ENCODE measurements around the gene USP10. TPM values are rescaled to one million over a fixed set of nuclear protein-coding genes. Genes with fewer than 3 reads are reported as not detected.

Gene USP10
- total RNA-seq, 2 donors from 2014 or later = 148 to 149 TPM

- Mint-ChIP-seq H3K27ac (no peak overlapping the region), H3K36me3 (ENCODE audit: low read depth) (no peaks in the 10 kb centered on the region), H3K9me3 (no peaks in the 10 kb centered on the region), H3K27me3 (ENCODE audit: insufficient read depth) (no peaks in the 10 kb centered on the region), H3K4me1 (peaks cover 4% of the 10 kb centered on the region), H3K4me3 (no peak overlapping the region)
- Histone ChIP-seq H3K4me1 (ENCODE audit: control insufficient read depth, insufficient read depth, low read length) (no peaks in the 10 kb centered on the region), H3K9me3 (ENCODE audit: control insufficient read depth, low read length) (no peaks in the 10 kb centered on the region), H3K27ac (ENCODE audit: low read depth, low read length) (no peak overlapping the region), H3K36me3 (ENCODE audit: control insufficient read depth, insufficient read depth, low read length) (no peaks in the 10 kb centered on the region), H3K27me3 (ENCODE audit: control insufficient read depth, insufficient read depth, low read length, poor library complexity, severe bottlenecking) (no peaks in the 10 kb centered on the region), H3K9ac (ENCODE audit: extremely low read depth, low read length, poor library complexity, severe bottlenecking) (no peak overlapping the region), H3K4me3 (ENCODE audit: low read length) (no peak overlapping the region)
- WGBS, 2 experiments (ENCODE audit: insufficient coverage in 1 of 2, insufficient read length in 1 of 2) = 93 to 97% methylated on average over 5 to 11 of the region's 11 CpGs
- no peak for DNase-seq
- no peak for TF ChIP-seq CTCF (conservative IDR thresholded peaks at IDR 0.05)
Measured at GRCh38 chr16:84785843-84786581, 86.2 kb downstream of the USP10 start.

GRCh38 chr16:84786605-84787262, 86.9 kb downstream of the USP10 start:
- H3K36me3 ChIP-seq (ENCODE audit: control insufficient read depth, insufficient read depth, low read length) = no peaks in the 10 kb centered on the region
- H3K9me3 ChIP-seq (ENCODE audit: control insufficient read depth, low read length) = no peaks in the 10 kb centered on the region
- 94 to 100% methylated on average over 7 to 13 of the region's 13 CpGs for WGBS, 2 experiments (ENCODE audit: insufficient coverage in 1 of 2, insufficient read length in 1 of 2)
- Mint-ChIP-seq H3K27me3 (ENCODE audit: insufficient read depth) (no peaks in the 10 kb centered on the region), H3K27ac (no peak overlapping the region), H3K36me3 (ENCODE audit: low read depth) (no peaks in the 10 kb centered on the region), H3K4me3 (no peak overlapping the region), H3K4me1 (peaks cover 4% of the 10 kb centered on the region), H3K9me3 (no peaks in the 10 kb centered on the region)
- H3K4me3 ChIP-seq (ENCODE audit: low read length) = no peak overlapping the region
- no peaks in the 10 kb centered on the region for H3K27me3 ChIP-seq (ENCODE audit: control insufficient read depth, insufficient read depth, low read length, poor library complexity, severe bottlenecking)
- no peak overlapping the region for H3K9ac ChIP-seq (ENCODE audit: extremely low read depth, low read length, poor library complexity, severe bottlenecking)
- no peak overlapping the region for H3K27ac ChIP-seq (ENCODE audit: low read depth, low read length)
- no peaks in the 10 kb centered on the region for H3K4me1 ChIP-seq (ENCODE audit: control insufficient read depth, insufficient read depth, low read length)
- TF ChIP-seq CTCF (conservative IDR thresholded peaks at IDR 0.05) = no peak
- DNase-seq = no peak

- Histone ChIP-seq H3K36me3 (ENCODE audit: control insufficient read depth, insufficient read depth, low read length) (no peaks in the 10 kb centered on the region), H3K27me3 (ENCODE audit: control insufficient read depth, insufficient read depth, low read length, poor library complexity, severe bottlenecking) (no peaks in the 10 kb centered on the region), H3K9ac (ENCODE audit: extremely low read depth, low read length, poor library complexity, severe bottlenecking) (no peak overlapping the region), H3K4me1 (ENCODE audit: control insufficient read depth, insufficient read depth, low read length) (no peaks in the 10 kb centered on the region), H3K27ac (ENCODE audit: low read depth, low read length) (no peak overlapping the region), H3K4me3 (ENCODE audit: low read length) (no peak overlapping the region), H3K9me3 (ENCODE audit: control insufficient read depth, low read length) (no peaks in the 10 kb centered on the region)
- H3K4me1 Mint-ChIP-seq = peaks cover 4% of the 10 kb centered on the region
- H3K27me3 Mint-ChIP-seq (ENCODE audit: insufficient read depth) = no peaks in the 10 kb centered on the region
- no peaks in the 10 kb centered on the region for H3K36me3 Mint-ChIP-seq (ENCODE audit: low read depth)
- H3K4me3 Mint-ChIP-seq = no peak overlapping the region
- H3K9me3 Mint-ChIP-seq = no peaks in the 10 kb centered on the region
- TF ChIP-seq CTCF (conservative IDR thresholded peaks at IDR 0.05) = no peak
- H3K27ac Mint-ChIP-seq = no peak overlapping the region
- WGBS, 2 experiments (ENCODE audit: insufficient coverage in 1 of 2, insufficient read length in 1 of 2) = 86 to 96% methylated on average over 4 to 5 of the region's 5 CpGs
- DNase-seq = no peak
Measured at GRCh38 chr16:84787263-84787622, 87.4 kb downstream of the USP10 start.
